HG03064 (cell line): ENCODE results near the gene SAA2.
"Not testable (repeated sequence)": the region's sequence is repeated elsewhere in the genome, so short reads cannot be mapped to it uniquely, and the experiment has no call there.

Experiments used
- ATAC-seq: cut with Tn5 transposase; IDR thresholded peaks from one replicate; pipeline ENCODE4 v1.9.1; 2021; ENCODE audit warnings: low read depth; ENCODE audit not compliant: unreplicated experiment

SAA2 gene

GRCh38 chr11:18203723-18204122 is 44.7 kb downstream of the SAA2 start:
- no peak for ATAC-seq

DNA sequence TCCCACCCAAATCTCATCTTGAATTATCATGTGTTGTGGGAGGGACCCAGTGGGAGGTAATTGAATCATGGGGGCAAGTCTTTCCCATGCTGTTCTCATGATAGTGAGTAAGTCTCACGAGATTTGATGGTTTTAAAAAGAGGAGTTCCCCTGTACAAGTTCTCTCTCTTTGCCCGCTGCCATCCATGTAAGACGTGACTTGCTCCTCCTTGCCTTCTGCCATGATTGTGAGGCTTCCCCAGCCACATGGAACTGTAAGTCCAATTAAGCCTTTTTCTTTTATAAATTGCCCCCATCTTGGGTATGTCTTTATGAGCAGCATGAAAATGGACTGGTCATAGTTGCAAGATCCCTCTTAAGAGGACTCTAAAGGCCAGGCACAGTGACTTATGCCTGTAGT is 50.7 kb downstream of the SAA2 start:
- not testable (repeated sequence) for ATAC-seq

- no peak for ATAC-seq
Observed at GRCh38 chr11:18196532-18196931, 51.9 kb downstream of the SAA2 start.
